Fibroblast of lung (primary cell): ENCODE data around the gene HOXC6. TPM values are rescaled to one million over a fixed set of nuclear protein-coding genes. Genes with fewer than 3 reads are reported as not detected.
A peak's percentile ranks its signal among the peaks of the same experiment; 100 is the strongest.

ENCODE experiments used
- DNase-seq, 2 donors: peaks; one replicate each; pipeline versions ENCODE4 v3.0.0 to v3.0.0-alpha.2; 2010; ENCODE audit warnings: low read depth in 2 of 2
- H2AFZ ChIP-seq: 2 replicates; pipeline ENCODE4 v1.5.1; 2012; ENCODE audit warnings: low read length, control low read depth, inconsistent platforms
- H3K27ac ChIP-seq: 2 replicates; pipeline ENCODE4 v1.5.1; 2011; ENCODE audit warnings: low read length, control low read depth; ENCODE audit not compliant: insufficient read depth
- H3K27me3 ChIP-seq: 2 replicates; pipeline ENCODE4 v1.5.1; 2011; ENCODE audit warnings: mild to moderate bottlenecking, low read length; ENCODE audit not compliant: control insufficient read depth, insufficient read depth
- H3K36me3 ChIP-seq: 2 replicates; pipeline ENCODE4 v1.5.1; 2011; ENCODE audit warnings: low read length; ENCODE audit not compliant: control insufficient read depth, insufficient read depth
- H3K4me1 ChIP-seq: 2 replicates; pipeline ENCODE4 v1.5.1; 2011; ENCODE audit warnings: low read length; ENCODE audit not compliant: control insufficient read depth, insufficient read depth; ENCODE audit errors: extremely low read depth
- H3K4me2 ChIP-seq: 2 replicates; pipeline ENCODE4 v1.5.1; 2011; ENCODE audit warnings: low read length, control low read depth; ENCODE audit not compliant: insufficient read depth; ENCODE audit errors: extremely low read depth
- H3K4me3 ChIP-seq, 4 experiments: fragments of 200-600 bp in 1 of 4; sonication (generic) in 1 of 4; replicated peaks in 1 of 4; 2 replicates each; pipeline ENCODE4 v1.5.1; 2011 to 2016; ENCODE audit warnings: low read length in 4 of 4, low read depth in 3 of 4, mild to moderate bottlenecking in 3 of 4, control low read depth in 2 of 4, inconsistent platforms in 1 of 4, mixed read lengths in 1 of 4; ENCODE audit not compliant: insufficient read depth in 1 of 4; ENCODE audit errors: control extremely low read depth in 1 of 4
- H3K79me2 ChIP-seq: 2 replicates; pipeline ENCODE4 v1.5.1; 2012; ENCODE audit warnings: mild to moderate bottlenecking, low read length, inconsistent platforms; ENCODE audit not compliant: control insufficient read depth, insufficient read depth
- H3K9ac ChIP-seq: 2 replicates; pipeline ENCODE4 v1.5.1; 2011; ENCODE audit warnings: mild to moderate bottlenecking, low read length, control low read depth; ENCODE audit not compliant: insufficient read depth
- H3K9me3 ChIP-seq: 2 replicates; pipeline ENCODE4 v1.5.1; 2012; ENCODE audit warnings: low read depth, low read length; ENCODE audit not compliant: control insufficient read depth, insufficient read depth
- H4K20me1 ChIP-seq: 2 replicates; pipeline ENCODE4 v1.5.1; 2011; ENCODE audit warnings: low read length; ENCODE audit not compliant: control insufficient read depth, insufficient read depth; ENCODE audit errors: extremely low read depth
- EZH2 ChIP-seq: IDR thresholded peaks from 2 replicates; pipeline ENCODE4 v1.5.1; 2012; ENCODE audit warnings: low read length, control low read depth, mild to moderate bottlenecking; ENCODE audit errors: missing control alignments
- polyA plus RNA-seq, 2 donors: library from polyadenylated mRNA; depleted of rRNA in 1 of 2; stranded (reverse) in 1 of 2; unstranded in 1 of 2; fragments of >200 nt; gene quantifications; 2 replicates each; pipeline ENCODE4 v1.2.1, GENCODE V29; 2011 to 2012; ENCODE audit warnings: missing spikeins in 1 of 2
- total RNA-seq: library from RNA; depleted of rRNA; stranded (reverse); fragments of >200 nt; gene quantifications from 2 replicates; pipeline ENCODE4 v1.2.1, GENCODE V29; 2014
- TF ChIP-seq, protein P1 (sequence below), 2 donors: IDR thresholded peaks in 1 of 2; conservative IDR thresholded peaks in 1 of 2; 1 replicate in 1 of 2; 2 replicates in 1 of 2; pipeline ENCODE4 v1.5.1; 2011 to 2012; ENCODE audit warnings: low read length in 2 of 2, control low read depth in 1 of 2, inconsistent platforms in 1 of 2, low read depth in 1 of 2, mild to moderate bottlenecking in 1 of 2

HOXC6 gene
- total and polyA plus RNA-seq, 2 donors (not counting 1 experiment from before 2014, with no cell fraction given) = 0.17 to 0.52 TPM

DNA sequence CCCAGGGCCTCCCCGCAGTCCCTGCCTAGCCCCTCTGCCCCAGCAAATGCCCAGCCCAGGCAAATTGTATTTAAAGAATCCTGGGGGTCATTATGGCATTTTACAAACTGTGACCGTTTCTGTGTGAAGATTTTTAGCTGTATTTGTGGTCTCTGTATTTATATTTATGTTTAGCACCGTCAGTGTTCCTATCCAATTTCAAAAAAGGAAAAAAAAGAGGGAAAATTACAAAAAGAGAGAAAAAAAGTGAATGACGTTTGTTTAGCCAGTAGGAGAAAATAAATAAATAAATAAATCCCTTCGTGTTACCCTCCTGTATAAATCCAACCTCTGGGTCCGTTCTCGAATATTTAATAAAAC lies 2.2 kb downstream of the HOXC6 start:
- Histone ChIP-seq H3K36me3 (no peaks in the 10 kb centered on the region), H4K20me1 (no peaks in the 10 kb centered on the region), H3K27ac (no peak overlapping the region), H3K9me3 (no peaks in the 10 kb centered on the region), H2AFZ (no peak overlapping the region), H3K4me2 (no peak overlapping the region), H3K9ac (no peak overlapping the region), H3K27me3 (peaks cover 51% of the 10 kb centered on the region), H3K4me3 (no peak overlapping the region), H3K4me1 (peaks cover 2% of the 10 kb centered on the region), H3K79me2 (no peaks in the 10 kb centered on the region)
- DNase-seq = no peak
- TF ChIP-seq, protein P1, sequence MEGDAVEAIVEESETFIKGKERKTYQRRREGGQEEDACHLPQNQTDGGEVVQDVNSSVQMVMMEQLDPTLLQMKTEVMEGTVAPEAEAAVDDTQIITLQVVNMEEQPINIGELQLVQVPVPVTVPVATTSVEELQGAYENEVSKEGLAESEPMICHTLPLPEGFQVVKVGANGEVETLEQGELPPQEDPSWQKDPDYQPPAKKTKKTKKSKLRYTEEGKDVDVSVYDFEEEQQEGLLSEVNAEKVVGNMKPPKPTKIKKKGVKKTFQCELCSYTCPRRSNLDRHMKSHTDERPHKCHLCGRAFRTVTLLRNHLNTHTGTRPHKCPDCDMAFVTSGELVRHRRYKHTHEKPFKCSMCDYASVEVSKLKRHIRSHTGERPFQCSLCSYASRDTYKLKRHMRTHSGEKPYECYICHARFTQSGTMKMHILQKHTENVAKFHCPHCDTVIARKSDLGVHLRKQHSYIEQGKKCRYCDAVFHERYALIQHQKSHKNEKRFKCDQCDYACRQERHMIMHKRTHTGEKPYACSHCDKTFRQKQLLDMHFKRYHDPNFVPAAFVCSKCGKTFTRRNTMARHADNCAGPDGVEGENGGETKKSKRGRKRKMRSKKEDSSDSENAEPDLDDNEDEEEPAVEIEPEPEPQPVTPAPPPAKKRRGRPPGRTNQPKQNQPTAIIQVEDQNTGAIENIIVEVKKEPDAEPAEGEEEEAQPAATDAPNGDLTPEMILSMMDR (conservative IDR thresholded peaks at IDR 0.05 in 1 of 2, IDR thresholded peaks at IDR 0.05 in 1 of 2; ENCODE audit: low read depth in 1 of 2, low read length in 2 of 2) = no peak
- TF ChIP-seq EZH2 = no peak

DNA sequence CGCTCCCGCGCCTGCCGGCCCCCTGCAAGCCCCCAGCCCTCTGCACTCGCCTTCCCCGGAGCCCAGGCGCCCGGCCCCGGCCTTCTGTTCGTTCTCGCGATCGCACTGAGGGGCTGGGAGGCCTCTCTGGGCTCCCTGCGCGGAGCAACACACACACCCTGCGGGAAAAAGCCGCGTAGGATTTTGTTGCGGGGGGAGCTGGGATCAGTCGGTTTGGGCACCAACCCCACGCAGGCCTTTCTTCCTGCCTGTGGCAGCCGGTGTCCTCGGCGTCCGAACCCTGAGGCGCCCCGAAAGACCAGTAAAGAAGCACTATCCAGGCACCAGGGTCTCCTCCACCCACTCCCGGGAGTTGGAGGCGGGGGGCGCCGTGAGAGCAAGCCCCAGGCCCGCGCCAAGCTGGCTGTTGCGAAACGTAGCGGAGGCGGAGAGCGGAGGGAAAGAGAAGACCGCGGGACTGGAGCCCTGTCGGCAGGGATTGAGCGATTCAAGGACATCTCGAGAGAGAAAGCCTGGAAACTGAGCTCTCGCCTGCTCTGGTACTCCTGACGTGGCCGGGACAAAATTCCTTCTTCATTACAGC lies 2.7 kb downstream of the HOXC6 start:
- Histone ChIP-seq H3K9me3 (no peaks in the 10 kb centered on the region), H3K36me3 (no peaks in the 10 kb centered on the region), H4K20me1 (no peaks in the 10 kb centered on the region), H3K4me2 (no peak overlapping the region), H3K27me3 (peaks cover 46% of the 10 kb centered on the region), H3K4me3 (no peak overlapping the region), H3K9ac (no peak overlapping the region), H3K4me1 (peaks cover 2% of the 10 kb centered on the region), H3K27ac (no peak overlapping the region), H3K79me2 (no peaks in the 10 kb centered on the region), H2AFZ (no peak overlapping the region)
- peak; percentile 59 for TF ChIP-seq EZH2
- TF ChIP-seq, protein P1 (conservative IDR thresholded peaks at IDR 0.05 in 1 of 2, IDR thresholded peaks at IDR 0.05 in 1 of 2; ENCODE audit: low read depth in 1 of 2, low read length in 2 of 2) = no peak
- DNase-seq = peak; percentile 21 to 32

DNA sequence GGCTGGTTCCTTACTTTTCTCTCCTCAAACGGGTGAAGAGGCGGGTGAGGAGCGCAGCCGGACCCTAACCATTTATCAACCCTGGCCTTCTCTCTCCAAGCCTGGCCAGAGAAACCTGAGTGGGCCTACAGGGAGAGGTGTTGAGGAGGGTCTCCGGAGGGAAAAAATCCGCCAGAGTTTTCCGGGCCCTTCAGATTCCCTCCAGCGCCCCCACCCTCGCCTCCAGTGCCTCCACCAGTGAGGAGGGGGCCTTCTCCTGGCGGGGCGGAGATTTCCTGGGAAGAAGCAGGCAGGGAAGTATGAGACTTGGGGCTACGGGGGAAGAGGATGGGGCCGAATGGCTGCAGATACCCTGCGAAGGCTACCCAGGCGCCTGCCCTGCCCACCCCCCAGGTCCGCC lies 3.2 kb downstream of the HOXC6 start:
- H4K20me1 ChIP-seq = no peaks in the 10 kb centered on the region
- H3K9me3 ChIP-seq = no peaks in the 10 kb centered on the region
- H3K79me2 ChIP-seq = no peaks in the 10 kb centered on the region
- H2AFZ ChIP-seq = no peak overlapping the region
- peaks cover 2% of the 10 kb centered on the region for H3K4me1 ChIP-seq
- H3K4me2 ChIP-seq = no peak overlapping the region
- H3K4me3 ChIP-seq = no peak overlapping the region
- H3K27me3 ChIP-seq = peaks cover 44% of the 10 kb centered on the region
- TF ChIP-seq EZH2 = no peak
- TF ChIP-seq, protein P1 (conservative IDR thresholded peaks at IDR 0.05 in 1 of 2, IDR thresholded peaks at IDR 0.05 in 1 of 2; ENCODE audit: low read depth in 1 of 2, low read length in 2 of 2) = no peak
- no peak for DNase-seq
- no peaks in the 10 kb centered on the region for H3K36me3 ChIP-seq
- no peak overlapping the region for H3K9ac ChIP-seq
- no peak overlapping the region for H3K27ac ChIP-seq
